ENCODE data around the gene ASRGL1.
"Not testable (repeated sequence)": the region's sequence is repeated elsewhere in the genome, so short reads cannot be mapped to it uniquely, and the experiment has no call there.

The ASRGL1 gene

DNA sequence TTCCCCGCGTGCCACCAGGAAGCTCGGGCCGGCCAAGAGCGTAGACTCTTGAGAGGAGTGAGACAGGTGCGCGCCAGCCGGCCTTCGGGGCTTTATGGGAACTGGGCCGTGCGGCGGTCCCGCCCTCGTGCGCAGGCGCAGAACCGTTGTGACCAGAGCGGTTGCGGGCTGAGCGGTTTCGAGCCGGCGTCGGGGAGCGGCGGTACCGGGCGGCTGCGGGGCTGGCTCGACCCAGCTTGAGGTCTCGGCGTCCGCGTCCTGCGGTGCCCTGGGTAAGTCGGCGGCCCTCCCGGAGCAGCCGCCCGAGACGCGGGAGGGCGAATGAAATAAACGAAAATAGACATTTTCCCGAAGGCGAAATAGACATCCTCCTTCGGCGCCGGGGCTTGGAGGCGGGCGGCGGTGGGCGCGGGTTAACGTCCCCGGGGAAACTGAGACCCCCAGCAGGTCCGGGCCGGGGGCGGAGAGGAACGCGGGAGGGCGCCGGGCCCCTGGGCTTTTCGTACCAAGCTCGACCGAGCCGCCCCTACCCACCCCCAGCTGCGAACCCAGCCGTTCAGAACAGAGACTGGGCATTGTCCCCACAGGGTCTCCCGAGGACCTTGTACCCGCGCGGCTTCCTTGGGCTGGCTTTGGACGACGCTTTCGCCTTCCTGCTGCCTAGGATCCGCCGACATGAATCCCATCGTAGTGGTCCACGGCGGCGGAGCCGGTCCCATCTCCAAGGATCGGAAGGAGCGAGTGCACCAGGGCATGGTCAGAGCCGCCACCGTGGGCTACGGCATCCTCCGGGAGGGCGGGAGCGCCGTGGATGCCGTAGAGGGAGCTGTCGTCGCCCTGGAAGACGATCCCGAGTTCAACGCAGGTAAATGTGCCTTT lies at the start of gene ASRGL1:
TSS of gene ASRGL1 (plus strand) at position 146 of the 879 bp plus-strand sequence. CDS start at position 676, 530 bp downstream.
- peak; percentile 33 to 66 (median 56) for DNase-seq (ENCODE audit: low read depth in 3 of 3, low spot score in 1 of 3)

DNA sequence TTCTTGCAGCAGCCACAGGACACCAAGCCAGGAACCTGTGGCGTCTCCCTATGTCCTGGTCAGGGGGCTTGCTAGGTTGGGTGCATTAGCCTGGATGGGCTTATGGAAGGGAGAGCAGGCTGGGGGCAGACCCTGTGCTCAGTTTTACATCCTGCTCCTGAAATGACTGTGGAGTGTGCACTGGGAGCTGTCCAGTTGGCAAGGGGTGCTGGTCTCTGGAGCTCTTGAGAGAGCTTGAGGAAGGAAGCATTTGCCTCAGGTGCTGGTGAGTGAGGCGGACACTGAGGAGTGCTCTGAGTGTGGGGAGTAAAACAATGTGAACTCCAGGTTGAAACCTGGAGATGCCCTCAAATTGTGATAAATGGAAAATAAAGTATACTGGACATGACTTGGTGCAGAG lies 41.7 kb upstream of the ASRGL1 start:
- no peak for DNase-seq (ENCODE audit: low read depth in 3 of 3, low spot score in 1 of 3)

DNA sequence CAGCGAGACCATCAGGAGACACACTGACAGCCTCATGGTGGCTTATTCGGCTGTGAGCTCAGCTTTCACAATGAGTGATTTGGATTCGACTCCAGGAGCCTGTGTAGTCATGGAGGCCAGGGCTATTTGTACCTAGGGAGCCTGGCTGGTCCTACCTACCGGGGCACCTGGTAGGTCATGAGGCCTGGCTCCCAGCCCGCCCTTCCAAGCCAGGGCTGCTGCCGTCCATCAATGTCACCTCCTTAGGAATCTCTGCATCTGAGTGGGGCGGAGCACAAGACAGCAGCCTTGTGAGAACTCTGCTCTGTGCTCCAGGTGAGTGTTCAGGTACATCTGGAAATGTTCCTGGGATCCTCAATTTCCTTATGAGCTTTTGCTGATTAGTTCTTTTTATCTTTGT lies 38.3 kb upstream of the ASRGL1 start, which contains the start of gene SCGB1D4:
TSS of gene SCGB1D4 (minus strand) at position 101 of the 400 bp plus-strand sequence. CDS start at position 36, 65 bp downstream.
- no peak for DNase-seq (ENCODE audit: low read depth in 3 of 3, low spot score in 1 of 3)

DNA sequence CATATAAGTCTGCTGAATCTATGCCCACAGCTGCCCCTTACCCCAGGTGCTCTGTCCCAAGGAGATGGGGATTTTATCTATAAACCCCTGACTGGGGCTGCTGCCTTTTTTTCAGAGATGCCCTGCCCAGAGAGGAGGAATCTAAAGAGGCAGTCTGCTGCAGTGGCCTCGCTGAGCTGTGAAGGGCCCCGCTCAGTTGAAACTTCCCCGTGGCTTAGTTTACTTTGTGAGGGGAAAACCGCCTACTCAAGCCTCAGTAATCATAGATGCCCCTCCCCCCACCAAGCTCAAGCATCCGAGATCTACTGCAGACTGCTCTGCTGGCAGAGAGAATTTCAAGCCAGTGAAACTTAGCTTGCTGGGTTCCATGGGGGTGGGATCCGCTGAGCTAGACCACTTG lies 31.0 kb upstream of the ASRGL1 start:
- DNase-seq (ENCODE audit: low read depth in 3 of 3, low spot score in 1 of 3), result no peak

DNA sequence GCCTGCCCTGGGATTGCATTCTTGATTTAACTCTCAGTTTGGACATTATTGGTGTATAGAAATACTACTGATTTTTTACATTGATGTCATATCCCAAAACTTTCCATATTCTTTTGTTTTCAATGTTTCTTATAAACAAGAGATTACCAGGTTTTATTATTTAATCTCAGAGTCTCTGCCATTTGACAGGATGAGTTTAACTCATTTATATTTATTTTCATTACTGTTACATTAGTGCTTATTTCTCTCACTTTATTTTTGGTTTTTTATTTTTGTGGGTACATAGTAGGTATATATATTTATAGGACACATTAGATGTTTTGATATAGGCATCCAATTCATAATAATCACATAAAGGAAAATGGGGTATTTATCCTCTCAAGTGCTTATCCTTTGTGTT lies 29.3 kb upstream of the ASRGL1 start:
- no peak for DNase-seq (ENCODE audit: low read depth in 3 of 3, low spot score in 1 of 3)

DNA sequence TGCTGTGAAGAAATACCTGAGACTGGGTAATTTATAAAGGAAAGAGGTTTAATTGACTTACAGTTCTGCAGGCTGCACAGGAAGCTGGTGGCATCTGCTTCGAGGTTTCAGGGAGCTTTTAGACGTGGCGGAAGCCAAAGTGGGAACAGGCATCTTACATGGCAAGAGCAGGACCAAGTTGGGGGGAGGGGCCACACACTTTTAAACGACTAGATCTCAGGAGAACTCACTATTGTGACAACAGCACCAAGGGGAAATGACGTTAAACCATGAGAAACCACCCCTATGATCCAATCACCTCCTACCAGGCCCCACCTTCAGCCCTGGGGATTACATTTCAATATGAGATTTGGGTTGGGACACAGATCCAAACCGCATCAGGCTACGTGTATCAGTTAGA lies 27.3 kb upstream of the ASRGL1 start:
- no peak for DNase-seq (ENCODE audit: low read depth in 3 of 3, low spot score in 1 of 3)

DNA sequence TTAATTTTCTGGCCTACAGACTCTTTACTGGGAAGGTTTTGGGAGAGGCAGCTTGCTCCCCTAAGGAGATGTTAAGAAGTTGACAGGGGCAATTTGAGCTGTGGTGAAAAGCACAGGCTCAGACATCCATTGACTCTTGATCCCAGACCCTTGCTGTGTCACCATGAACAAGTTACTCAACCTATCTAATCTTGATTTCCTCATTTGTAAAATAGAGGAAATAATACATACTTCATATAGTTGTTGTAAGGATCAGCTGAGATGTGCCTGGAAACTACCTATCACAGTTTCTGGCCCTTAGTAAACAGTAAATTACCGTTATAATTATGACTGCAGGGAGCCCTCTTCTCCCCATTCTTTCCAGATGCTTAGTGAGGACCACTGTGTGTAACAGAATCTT lies 21.8 kb upstream of the ASRGL1 start:
- DNase-seq (ENCODE audit: low read depth in 3 of 3, low spot score in 1 of 3), result no peak

DNA sequence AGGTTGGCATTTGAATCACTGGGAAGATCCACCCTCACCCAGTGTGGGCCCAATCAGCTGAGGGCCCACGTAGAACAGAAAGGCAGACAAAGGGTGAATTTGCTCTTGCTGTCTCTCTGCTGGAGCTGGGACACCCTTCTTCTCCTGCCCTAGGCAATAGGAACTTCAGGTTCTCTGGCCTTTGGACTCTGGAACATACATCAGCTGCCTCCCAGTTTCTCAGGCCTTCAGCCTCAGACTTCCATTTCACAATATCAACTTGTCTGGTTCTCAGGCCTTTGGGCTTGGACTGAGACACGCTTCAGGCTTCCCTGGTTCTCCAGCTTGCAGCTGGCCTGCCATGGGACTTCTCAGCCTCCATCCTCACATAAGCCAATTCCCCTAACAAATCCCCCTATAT lies 14.7 kb upstream of the ASRGL1 start:
- no peak for DNase-seq (ENCODE audit: low read depth in 3 of 3, low spot score in 1 of 3)

DNA sequence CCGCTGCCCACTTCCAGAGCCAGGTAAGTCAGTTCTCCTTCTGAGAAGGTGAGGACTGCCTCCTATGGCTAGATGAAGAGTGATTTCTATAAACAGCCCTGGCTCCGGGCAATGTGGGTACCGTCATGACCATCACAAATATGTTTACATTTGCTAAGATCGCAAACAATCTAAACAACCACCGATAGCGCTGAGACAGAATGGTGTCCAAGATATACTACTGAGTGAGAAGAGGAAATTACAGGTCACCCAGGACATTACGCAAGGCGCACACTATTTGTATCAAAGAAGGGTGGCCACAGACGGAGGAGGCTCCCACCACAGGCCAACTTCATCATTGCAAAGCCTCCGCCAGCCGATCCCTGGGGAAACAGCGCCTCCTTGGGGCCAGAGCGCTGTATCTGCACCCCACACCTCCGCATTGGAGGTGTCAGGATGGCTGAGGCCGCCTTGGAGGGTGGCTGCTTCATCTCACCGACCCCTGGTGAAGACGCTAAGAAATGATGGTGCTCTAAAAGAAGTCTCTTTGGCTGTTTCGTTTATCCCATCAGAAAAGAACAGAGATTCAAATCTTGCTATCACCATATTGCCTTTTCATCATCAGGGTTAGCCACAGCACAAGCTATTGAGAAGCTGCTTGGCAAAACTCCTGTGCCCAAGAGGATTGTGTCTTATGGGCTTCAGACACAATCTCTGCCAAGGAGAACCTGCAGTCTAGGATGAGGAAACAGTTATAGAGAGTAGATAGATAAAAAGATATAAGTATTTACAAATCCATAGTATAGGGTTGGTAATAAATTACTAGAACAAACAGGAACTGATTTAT lies 12.3 kb upstream of the ASRGL1 start:
- DNase-seq (ENCODE audit: low read depth in 3 of 3, low spot score in 1 of 3), result peak in 1 of 3 donors; percentile 48

DNA sequence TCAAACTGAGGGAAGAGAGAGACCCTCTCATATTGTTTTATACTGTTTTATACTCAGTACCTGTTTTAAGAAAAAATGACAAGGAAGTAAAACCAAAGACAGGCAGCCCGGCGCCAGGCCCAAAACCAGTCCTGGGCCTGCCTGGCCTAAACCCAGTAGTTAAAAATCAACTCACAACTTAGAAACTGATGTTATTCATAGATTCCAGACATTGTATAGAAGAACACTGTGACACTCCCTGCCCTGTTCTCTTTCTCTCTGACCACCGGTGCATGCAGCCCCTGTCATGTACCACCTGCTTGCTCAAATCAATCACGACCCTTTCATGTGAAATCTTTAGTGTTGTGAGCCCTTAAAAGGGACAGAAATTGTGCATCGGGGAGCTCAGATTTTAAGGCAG lies 11.5 kb upstream of the ASRGL1 start:
- not testable (repeated sequence) for DNase-seq (ENCODE audit: low read depth in 3 of 3, low spot score in 1 of 3)

DNA sequence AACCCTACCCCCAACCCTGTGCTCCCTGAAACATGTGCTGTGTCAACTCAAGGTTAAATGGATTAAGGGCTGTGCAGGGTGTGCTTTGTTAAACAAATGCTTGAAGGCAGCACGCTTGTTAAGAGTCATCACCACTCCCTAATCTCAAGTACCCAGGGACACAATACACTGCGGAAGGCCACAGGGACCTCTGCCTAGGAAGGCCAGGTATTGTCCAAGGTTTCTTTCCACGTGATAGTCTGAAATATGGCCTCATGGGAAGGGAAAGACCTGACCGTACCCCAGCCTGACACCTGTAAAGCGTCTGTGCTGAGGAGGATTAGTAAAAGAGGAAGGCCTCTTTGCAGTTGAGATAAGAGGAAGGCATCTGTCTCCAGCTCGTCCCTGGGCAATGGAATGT lies 10.5 kb upstream of the ASRGL1 start:
- not testable (repeated sequence) for DNase-seq (ENCODE audit: low read depth in 3 of 3, low spot score in 1 of 3)

DNA sequence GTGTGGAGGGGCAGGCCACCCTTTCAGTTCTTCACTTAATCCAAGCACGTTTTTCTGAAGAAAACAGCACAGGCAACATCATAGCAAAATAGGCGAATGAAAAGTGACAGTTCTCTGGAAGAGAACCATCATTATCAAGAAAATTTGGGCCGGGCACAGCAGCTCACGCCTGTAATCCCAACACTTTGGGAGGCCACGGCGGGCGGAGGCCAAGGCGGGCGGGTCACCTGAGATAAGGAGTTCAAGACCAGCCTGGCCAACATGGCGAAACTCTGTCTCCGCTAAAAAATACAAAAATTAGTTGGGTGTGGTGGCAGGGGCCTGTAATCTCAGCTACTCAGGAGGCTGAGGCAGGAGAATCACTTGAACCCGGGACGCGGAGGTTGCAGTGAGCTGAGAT lies 9.7 kb upstream of the ASRGL1 start:
- DNase-seq (ENCODE audit: low read depth in 3 of 3, low spot score in 1 of 3), result not testable (repeated sequence)

DNA sequence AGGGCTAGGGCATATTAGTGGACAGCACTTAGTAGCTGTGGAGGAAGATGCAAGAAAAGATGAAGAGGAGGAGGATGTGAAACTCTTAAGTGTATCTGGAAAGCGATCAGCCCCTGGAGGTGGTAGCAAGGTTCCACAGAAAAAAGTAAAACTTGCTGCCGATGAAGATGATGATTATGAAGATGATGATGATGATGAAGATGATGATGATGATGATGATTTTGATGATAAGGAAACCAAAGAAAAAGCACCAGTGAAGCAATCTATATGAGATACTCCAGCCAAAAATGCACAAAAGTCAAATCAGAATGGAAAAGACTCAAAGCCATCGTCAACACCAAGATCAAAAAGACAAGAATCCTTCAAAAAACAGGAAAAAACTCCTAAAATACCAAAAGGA lies 6.0 kb upstream of the ASRGL1 start:
- DNase-seq (ENCODE audit: low read depth in 3 of 3, low spot score in 1 of 3), result not testable (repeated sequence)

DNA sequence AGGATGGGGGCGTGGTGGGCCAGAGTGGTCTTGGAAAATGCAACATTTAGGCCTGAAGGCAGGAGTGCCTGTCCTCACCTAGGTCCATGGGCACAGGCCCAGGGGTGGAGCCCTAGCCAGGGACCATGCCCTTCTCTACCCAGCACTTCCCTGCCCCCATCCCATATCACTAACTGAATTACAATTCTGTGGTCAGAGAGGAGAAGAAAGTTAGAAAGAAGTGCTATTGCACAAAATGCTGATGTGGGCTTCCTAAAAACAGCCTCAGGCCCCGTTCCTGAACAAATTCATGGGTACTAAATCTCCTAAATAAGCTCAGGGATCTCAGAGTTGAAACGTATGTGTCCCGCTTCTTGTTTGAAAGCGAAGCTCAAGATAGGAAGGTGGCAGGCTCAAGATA lies 3.5 kb upstream of the ASRGL1 start:
- no peak for DNase-seq (ENCODE audit: low read depth in 3 of 3, low spot score in 1 of 3)

DNA sequence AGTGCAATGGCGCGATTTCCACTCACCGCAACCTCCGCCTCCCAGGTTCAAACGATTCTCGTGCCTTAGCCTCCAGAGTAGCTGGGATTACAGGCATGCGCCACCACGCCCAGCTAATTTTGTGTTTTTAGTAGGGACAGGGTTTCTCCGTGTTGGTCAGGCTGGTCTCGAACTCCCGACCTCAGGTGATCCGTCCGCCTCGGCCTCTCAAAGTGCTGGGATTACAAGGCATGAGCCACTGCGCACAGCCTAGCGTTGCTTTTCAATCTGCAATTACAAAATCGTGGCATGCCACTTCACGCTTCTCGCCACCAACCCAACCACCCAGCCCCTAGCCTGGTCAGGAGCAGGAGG lies 322 bp upstream of the ASRGL1 start:
- DNase-seq (ENCODE audit: low read depth in 3 of 3, low spot score in 1 of 3), result not testable (repeated sequence)

DNA sequence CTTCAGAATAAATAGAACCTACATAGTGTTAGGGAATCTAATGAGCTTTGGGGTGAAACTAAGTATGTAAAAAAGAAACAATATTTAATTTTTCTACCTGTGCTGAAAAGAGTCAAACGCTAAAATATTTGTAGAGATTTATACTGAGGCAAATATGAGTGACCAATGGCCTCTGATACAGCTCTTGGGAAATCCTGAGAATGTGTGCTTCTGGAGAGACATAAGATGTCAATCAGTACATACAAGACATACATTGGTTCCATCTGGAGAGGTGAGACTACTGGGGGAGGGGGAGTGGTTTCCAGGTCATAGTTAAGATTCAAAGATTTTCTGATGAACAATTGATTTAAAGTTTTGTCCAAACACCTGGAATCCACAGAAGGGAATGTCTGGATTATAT lies 970 bp downstream of the ASRGL1 start:
- DNase-seq (ENCODE audit: low read depth in 3 of 3, low spot score in 1 of 3), result no peak

DNA sequence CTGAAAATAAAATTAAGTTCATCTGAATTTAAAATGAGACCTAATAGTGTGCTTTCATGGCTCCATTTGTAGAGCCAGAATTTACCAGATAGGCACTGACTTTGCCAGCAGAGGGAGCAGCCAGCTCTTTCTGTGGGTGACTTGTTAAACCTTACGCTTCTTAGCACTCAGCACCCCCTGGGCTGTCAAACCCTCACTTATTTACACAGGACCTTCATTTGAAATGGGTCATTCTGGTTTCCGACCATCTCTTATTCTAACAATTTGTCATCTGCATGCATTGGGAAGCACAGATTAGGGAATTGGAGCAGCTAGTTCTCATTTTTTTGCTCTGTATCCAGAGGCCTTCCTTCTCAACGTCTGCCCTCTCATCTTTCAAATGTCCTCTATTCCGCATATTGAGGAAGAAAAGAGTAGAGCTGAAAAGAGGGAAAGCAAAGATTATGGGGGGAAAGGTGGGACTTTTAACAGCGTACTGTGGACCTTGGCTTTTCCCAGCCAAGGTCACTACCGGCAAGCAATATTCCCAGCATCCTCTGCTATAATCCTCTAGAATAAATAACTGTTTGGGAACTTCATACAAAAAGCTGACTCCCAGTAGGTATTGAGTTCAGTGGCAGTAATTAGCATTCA lies 3.1 kb downstream of the ASRGL1 start:
- DNase-seq (ENCODE audit: low read depth in 3 of 3, low spot score in 1 of 3), result peak; percentile 7 to 21 (median 16)

DNA sequence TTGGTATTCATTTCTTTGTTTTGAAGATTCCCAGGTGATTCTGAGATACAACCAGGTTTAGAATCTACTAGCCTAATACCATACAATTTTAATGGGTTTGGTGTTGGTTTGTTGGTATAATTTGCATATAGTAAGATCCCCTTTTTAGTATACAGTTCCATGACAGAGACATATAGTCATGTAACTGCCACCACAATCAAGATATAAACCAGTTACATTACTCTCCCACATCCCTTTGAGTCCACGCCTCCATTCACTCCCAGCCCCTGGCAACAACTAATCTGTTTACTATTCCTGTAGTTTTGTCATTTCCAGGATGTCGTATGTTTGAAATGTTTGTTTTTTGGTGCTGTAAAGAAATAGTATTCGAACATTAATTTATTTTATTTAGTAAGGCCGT lies 4.3 kb downstream of the ASRGL1 start:
- DNase-seq (ENCODE audit: low read depth in 3 of 3, low spot score in 1 of 3), result no peak

DNA sequence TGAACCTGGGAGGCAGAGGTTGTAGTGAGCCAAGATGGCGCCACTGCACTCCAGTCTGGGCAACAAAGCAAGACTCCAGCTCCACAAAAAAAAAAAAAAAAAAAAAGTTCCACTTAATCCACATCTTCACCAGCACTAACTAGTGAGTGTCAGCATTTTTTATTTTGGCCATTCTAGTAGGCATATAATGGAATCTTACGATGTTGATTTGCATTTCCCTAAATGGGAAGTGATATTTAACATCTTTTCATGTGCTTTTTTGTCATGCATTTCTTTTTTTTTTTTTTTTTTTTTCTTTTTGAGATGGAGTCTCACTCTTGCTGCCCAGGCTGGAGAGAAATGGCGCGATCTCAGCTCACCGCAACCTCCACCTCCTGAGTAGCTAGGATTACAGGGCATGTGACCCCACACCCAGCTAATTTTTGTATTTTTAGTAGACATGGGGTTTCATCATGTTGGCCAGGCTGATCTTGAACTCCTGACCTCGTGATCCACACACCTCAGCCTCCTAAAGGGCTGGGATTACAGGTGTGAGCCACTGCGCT lies 6.5 kb downstream of the ASRGL1 start:
- DNase-seq (ENCODE audit: low read depth in 3 of 3, low spot score in 1 of 3), result not testable (repeated sequence)

DNA sequence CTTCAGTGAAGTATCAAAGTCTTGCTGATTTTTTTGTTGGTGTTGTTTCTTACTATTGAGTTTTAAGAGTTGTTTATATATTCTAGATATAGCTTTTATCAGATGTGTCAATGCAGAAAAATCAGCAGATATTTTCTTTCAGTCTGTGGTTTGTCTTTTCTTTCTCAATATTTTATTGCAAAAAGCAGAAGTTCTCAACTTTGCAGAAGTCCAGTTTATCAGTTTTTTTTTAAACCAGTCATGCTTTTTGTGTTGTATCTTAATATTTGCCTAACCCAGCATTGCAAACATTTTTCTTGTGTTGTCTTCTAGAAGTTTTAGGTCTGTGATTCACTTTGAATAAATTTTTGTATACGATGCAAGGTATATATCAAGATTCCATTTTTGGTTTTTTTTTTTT lies 7.0 kb downstream of the ASRGL1 start:
- DNase-seq (ENCODE audit: low read depth in 3 of 3, low spot score in 1 of 3), result no peak

DNA sequence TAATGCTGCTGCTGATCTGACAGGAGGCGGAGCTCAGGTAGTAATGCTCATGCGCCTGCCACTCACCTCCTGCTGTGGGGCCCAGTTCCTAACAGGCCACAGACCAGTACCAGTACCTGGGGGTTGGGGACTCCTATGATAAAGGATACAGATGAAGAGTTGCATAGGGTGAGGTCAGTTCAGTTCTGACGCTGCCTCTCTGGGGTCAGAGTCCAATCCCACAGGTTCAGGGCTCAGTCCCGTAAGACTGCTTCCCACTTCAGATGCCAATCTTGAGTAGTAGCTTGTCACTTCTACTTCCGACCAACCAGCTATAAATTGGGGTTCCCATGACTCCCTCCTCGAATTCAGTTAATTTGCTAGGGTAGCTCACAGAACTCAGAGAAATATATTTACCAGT lies 8.6 kb downstream of the ASRGL1 start:
- no peak for DNase-seq (ENCODE audit: low read depth in 3 of 3, low spot score in 1 of 3)

All from stimulated activated CD4-positive, alpha-beta T cell treated with anti-CD3 and anti-CD28 coated beads, TNF-alpha, amount 100 ng/mL, for 1 hour (primary cell).